Esophagus mucosa (tissue), 1 donor: ENCODE data around the gene ADNP2. TPM values are rescaled to one million over a fixed set of nuclear protein-coding genes. Genes with fewer than 3 reads are reported as not detected.

Source experiments
- total RNA-seq: library from RNA; stranded (reverse); gene quantifications from one replicate; pipeline ENCODE4 v1.2.4, GENCODE V29; 2023
- donor health status: DM: yes; HTN: yes; CAD: no.

The ADNP2 gene
- total RNA-seq, 1 donor from 2014 or later, result 13.3 TPM

Other genes with a start within 250 kb of the ADNP2 start
- gene SLC66A2, start 157.6 kb upstream of the ADNP2 start, total RNA-seq, result 29.1 TPM
- 15.5 TPM for gene HSBP1L1, start 144.6 kb upstream of the ADNP2 start, total RNA-seq
- gene TXNL4A, start 120.7 kb upstream of the ADNP2 start, total RNA-seq, result 77.1 TPM
- 19.4 TPM for gene RBFA, start 74.8 kb upstream of the ADNP2 start, total RNA-seq
- gene PARD6G, start 138.3 kb downstream of the ADNP2 start, total RNA-seq, result 33.8 TPM